Neural cell (in vitro differentiated cells): ENCODE results near the gene MPI. TPM values are rescaled to one million over a fixed set of nuclear protein-coding genes. Genes with fewer than 3 reads are reported as not detected.

Source experiments
- H2AFZ ChIP-seq: fragments of 200-600, 300-800 bp; sonication (generic), shearing (Covaris generic); 2 replicates; pipeline ENCODE4 v1.6.0; 2014; ENCODE audit warnings: low read depth, mild to moderate bottlenecking, antibody characterized with exemption, low read length, moderate library complexity
- H3F3A ChIP-seq: fragments of 200-600 bp; shearing (Covaris generic); 2 replicates; pipeline ENCODE4 v1.6.1; 2016; ENCODE audit warnings: mild to moderate bottlenecking, moderate library complexity, mixed read lengths, antibody characterized with exemption, low read length; ENCODE audit not compliant: insufficient read depth, poor library complexity, severe bottlenecking
- H3K27ac ChIP-seq: fragments of 200-600, 300-800 bp; sonication (generic), shearing (Covaris generic); 2 replicates; pipeline ENCODE4 v1.5.1; 2014; ENCODE audit warnings: mild to moderate bottlenecking, low read length, moderate library complexity
- H3K27me3 ChIP-seq: fragments of 300-800, 200-600 bp; sonication (generic), shearing (Covaris generic); 2 replicates; pipeline ENCODE4 v1.6.0; 2014; ENCODE audit warnings: mild to moderate bottlenecking, low read depth, low read length, moderate library complexity; ENCODE audit not compliant: insufficient read depth
- H3K36me3 ChIP-seq: fragments of 300-800, 200-600 bp; sonication (generic), shearing (Covaris generic); 2 replicates; pipeline ENCODE4 v1.5.1; 2014; ENCODE audit warnings: mild to moderate bottlenecking, antibody characterized with exemption, low read length, moderate library complexity; ENCODE audit not compliant: insufficient read depth
- H3K4me2 ChIP-seq: fragments of 300-800, 200-600 bp; sonication (generic), shearing (Covaris generic); 2 replicates; pipeline ENCODE4 v1.6.0; 2014; ENCODE audit warnings: mild to moderate bottlenecking, low read length
- H3K4me3 ChIP-seq: fragments of 300-800, 200-600 bp; sonication (generic), shearing (Covaris generic); 2 replicates; pipeline ENCODE4 v1.5.1; 2014; ENCODE audit warnings: mild to moderate bottlenecking, low read length, moderate library complexity
- H3K79me2 ChIP-seq: fragments of 200-600 bp; shearing (Covaris generic); replicated peaks from 2 replicates; pipeline ENCODE4 v1.6.0; 2014; ENCODE audit warnings: mild to moderate bottlenecking, low read length, moderate library complexity; ENCODE audit not compliant: insufficient read depth
- H3K9ac ChIP-seq: fragments of 300-800, 200-600 bp; sonication (generic), shearing (Covaris generic); 2 replicates; pipeline ENCODE4 v1.6.1; 2016; ENCODE audit warnings: mild to moderate bottlenecking, low read length, mixed read lengths
- H3K9me2 ChIP-seq: fragments of 200-600 bp; shearing (Covaris generic); 2 replicates; pipeline ENCODE4 v1.6.1; 2016; ENCODE audit warnings: mild to moderate bottlenecking, low read length, mixed read lengths; ENCODE audit not compliant: insufficient read depth
- H3K9me3 ChIP-seq: fragments of 200-600, 300-800 bp; sonication (generic), shearing (Covaris generic); 2 replicates; pipeline ENCODE4 v1.6.1; 2016; ENCODE audit warnings: mild to moderate bottlenecking, mixed run types, low read length, moderate library complexity, mixed read lengths
- H4K20me1 ChIP-seq: fragments of 200-600 bp; shearing (Covaris generic); 2 replicates; pipeline ENCODE4 v1.6.1; 2016; ENCODE audit warnings: mild to moderate bottlenecking, mixed run types; ENCODE audit not compliant: insufficient read depth
- EP300 ChIP-seq: fragments of 450-650 bp; conservative IDR thresholded peaks from 2 replicates; pipeline ENCODE4 v1.6.1; 2014; ENCODE audit warnings: antibody characterized with exemption, mild to moderate bottlenecking, moderate library complexity; ENCODE audit not compliant: poor library complexity, severe bottlenecking
- EZH2 ChIP-seq: fragments of 200-600, 300-800 bp; shearing (Covaris generic), sonication (generic); IDR thresholded peaks from 2 replicates; pipeline ENCODE4 v1.6.1; 2014; ENCODE audit warnings: antibody characterized with exemption, low read length, borderline replicate concordance, mild to moderate bottlenecking; ENCODE audit not compliant: insufficient read depth, poor library complexity, severe bottlenecking
- MXI1 ChIP-seq: fragments of 450-650 bp; conservative IDR thresholded peaks from 2 replicates; pipeline ENCODE4 v1.6.1; 2014; ENCODE audit warnings: antibody characterized with exemption, mild to moderate bottlenecking; ENCODE audit not compliant: poor library complexity, severe bottlenecking
- POLR2AphosphoS5 ChIP-seq: IDR thresholded peaks from 2 replicates; pipeline ENCODE4 v1.6.1; 2012
- RAD21 ChIP-seq: fragments of 450-650 bp; conservative IDR thresholded peaks from 2 replicates; pipeline ENCODE4 v1.6.1; 2014; ENCODE audit warnings: antibody characterized with exemption, mild to moderate bottlenecking, moderate library complexity
- REST ChIP-seq: IDR thresholded peaks from 2 replicates; pipeline ENCODE4 v1.6.1; 2012; ENCODE audit warnings: borderline replicate concordance
- SMC3 ChIP-seq: fragments of 450-650 bp; conservative IDR thresholded peaks from 2 replicates; pipeline ENCODE4 v1.6.1; 2014; ENCODE audit warnings: antibody characterized with exemption, mild to moderate bottlenecking, moderate library complexity; ENCODE audit not compliant: poor library complexity
- TAF1 ChIP-seq: IDR thresholded peaks from 2 replicates; pipeline ENCODE4 v1.6.1; 2012; ENCODE audit warnings: low read depth
- polyA plus RNA-seq: library from polyadenylated mRNA; depleted of rRNA; stranded (reverse); fragments of >200 nt; gene quantifications from 2 replicates; pipeline ENCODE4 v1.2.3, GENCODE V29; 2014
- TF ChIP-seq, protein P1 (sequence below): fragments of 450-650 bp; IDR thresholded peaks from 2 replicates; pipeline ENCODE4 v1.5.1; 2014; ENCODE audit warnings: antibody characterized with exemption, mild to moderate bottlenecking, moderate library complexity; ENCODE audit not compliant: poor library complexity, severe bottlenecking

The MPI gene
- polyA plus RNA-seq, 1 donor from 2014 or later: 80.3 TPM

DNA sequence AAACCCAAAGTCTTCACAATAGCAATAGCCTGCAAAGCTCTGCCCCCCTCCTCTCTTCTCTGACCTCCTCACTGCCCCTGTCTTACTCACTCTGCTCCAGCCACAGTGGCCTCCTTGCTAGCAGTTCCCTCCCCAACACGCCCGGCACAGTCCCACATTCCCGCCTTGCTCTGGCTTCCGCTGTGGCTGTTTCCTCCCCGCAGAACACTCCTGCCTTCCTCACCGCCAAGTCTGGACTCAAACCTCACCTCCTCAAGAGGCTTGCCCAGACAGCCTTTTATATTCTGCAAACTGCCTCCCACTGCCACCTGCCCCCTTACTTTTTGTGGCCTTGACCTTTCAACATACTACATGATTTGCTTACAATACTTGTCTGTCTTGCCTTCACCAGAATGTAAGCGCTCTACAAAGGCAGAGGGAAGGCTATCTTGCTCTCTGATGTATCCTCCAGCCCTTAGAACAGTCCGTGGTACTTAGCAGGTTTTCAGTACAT lies 406 bp upstream of the MPI start:
- no peaks in the 10 kb centered on the region for H3K79me2 ChIP-seq
- peak overlapping the region; percentile 82 for H3K4me3 ChIP-seq
- H4K20me1 ChIP-seq: no peaks in the 10 kb centered on the region
- peaks cover 5% of the 10 kb centered on the region for H3K36me3 ChIP-seq
- peak overlapping the region; percentile 72 for H3K4me2 ChIP-seq
- H2AFZ ChIP-seq: peak overlapping the region; percentile 97
- H3K9me2 ChIP-seq: no peaks in the 10 kb centered on the region
- H3F3A ChIP-seq: no peaks in the 10 kb centered on the region
- no peaks in the 10 kb centered on the region for H3K9me3 ChIP-seq
- H3K9ac ChIP-seq: peak overlapping the region; percentile 86
- peak overlapping the region; percentile 66 for H3K27ac ChIP-seq
- TF ChIP-seq EZH2: no peak
- no peak for TF ChIP-seq REST
- TF ChIP-seq RAD21: no peak
- no peak for TF ChIP-seq TAF1
- no peak for TF ChIP-seq MXI1
- TF ChIP-seq, protein P1, sequence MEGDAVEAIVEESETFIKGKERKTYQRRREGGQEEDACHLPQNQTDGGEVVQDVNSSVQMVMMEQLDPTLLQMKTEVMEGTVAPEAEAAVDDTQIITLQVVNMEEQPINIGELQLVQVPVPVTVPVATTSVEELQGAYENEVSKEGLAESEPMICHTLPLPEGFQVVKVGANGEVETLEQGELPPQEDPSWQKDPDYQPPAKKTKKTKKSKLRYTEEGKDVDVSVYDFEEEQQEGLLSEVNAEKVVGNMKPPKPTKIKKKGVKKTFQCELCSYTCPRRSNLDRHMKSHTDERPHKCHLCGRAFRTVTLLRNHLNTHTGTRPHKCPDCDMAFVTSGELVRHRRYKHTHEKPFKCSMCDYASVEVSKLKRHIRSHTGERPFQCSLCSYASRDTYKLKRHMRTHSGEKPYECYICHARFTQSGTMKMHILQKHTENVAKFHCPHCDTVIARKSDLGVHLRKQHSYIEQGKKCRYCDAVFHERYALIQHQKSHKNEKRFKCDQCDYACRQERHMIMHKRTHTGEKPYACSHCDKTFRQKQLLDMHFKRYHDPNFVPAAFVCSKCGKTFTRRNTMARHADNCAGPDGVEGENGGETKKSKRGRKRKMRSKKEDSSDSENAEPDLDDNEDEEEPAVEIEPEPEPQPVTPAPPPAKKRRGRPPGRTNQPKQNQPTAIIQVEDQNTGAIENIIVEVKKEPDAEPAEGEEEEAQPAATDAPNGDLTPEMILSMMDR: no peak
- no peak for TF ChIP-seq EP300
- TF ChIP-seq SMC3: no peak
- TF ChIP-seq POLR2AphosphoS5: no peak
- H3K27me3 ChIP-seq: no peaks in the 10 kb centered on the region

GRCh38 chr15:74890665-74890960 lies 771 bp downstream of the MPI start:
- Histone ChIP-seq H2AFZ (peak overlapping the region; percentile 97), H4K20me1 (no peaks in the 10 kb centered on the region), H3K27ac (peak overlapping the region; percentile 66), H3K9me3 (no peaks in the 10 kb centered on the region), H3K27me3 (no peaks in the 10 kb centered on the region), H3K9me2 (no peaks in the 10 kb centered on the region), H3K9ac (peak overlapping the region; percentile 86), H3F3A (no peaks in the 10 kb centered on the region), H3K36me3 (peaks cover 5% of the 10 kb centered on the region), H3K4me2 (peak overlapping the region; percentile 80), H3K4me3 (peak overlapping the region; percentile 82), H3K79me2 (no peaks in the 10 kb centered on the region)
- TF ChIP-seq POLR2AphosphoS5: no peak
- TF ChIP-seq, protein P1: no peak
- no peak for TF ChIP-seq EZH2
- TF ChIP-seq MXI1: no peak
- no peak for TF ChIP-seq REST
